Activated CD8-positive, alpha-beta T cell treated with anti-CD3 and anti-CD28 coated beads for 36 hours (primary cell): Measurements from ENCODE around the gene CCDC191. TPM values are rescaled to one million over a fixed set of nuclear protein-coding genes. Genes with fewer than 3 reads are reported as not detected.

Experiments used
- ATAC-seq: fragments of 200-7000 bp; cut with Tn5 transposase; one replicate; pipeline ENCODE4 v1.10.0; 2021; ENCODE audit warnings: mild to moderate bottlenecking, moderate library complexity
- CTCF ChIA-PET: fragments of 350-600 bp; sonication (Branson Sonifier 250); formaldehyde crosslinking; loops from one replicate; lab custom pipeline; 2021; ENCODE audit warnings: antibody characterized with exemption; lab: Charles Lee
- POLR2A ChIA-PET: fragments of 350-600 bp; sonication (Branson Sonifier 250); formaldehyde crosslinking; loops from one replicate; lab custom pipeline; 2021; ENCODE audit warnings: antibody characterized with exemption; lab: Charles Lee
- DNase-seq: peaks from one replicate; pipeline ENCODE4 v3.0.0-alpha.2; 2020
- H3K27ac Mint-ChIP-seq: one replicate; pipeline ENCODE4 v1.8.0; 2021; ENCODE audit warnings: mild to moderate bottlenecking, mixed read lengths
- H3K27me3 Mint-ChIP-seq: one replicate; pipeline ENCODE4 v1.8.0; 2021; ENCODE audit warnings: mixed read lengths
- H3K36me3 Mint-ChIP-seq: one replicate; pipeline ENCODE4 v1.8.0; 2021; ENCODE audit warnings: low read depth, mixed read lengths
- H3K4me1 Mint-ChIP-seq: one replicate; pipeline ENCODE4 v1.8.0; 2021; ENCODE audit warnings: low read depth, mixed read lengths
- H3K4me3 Mint-ChIP-seq: one replicate; pipeline ENCODE4 v1.8.0; 2021; ENCODE audit warnings: mild to moderate bottlenecking, moderate library complexity, mixed read lengths
- H3K9me3 Mint-ChIP-seq: one replicate; pipeline ENCODE4 v1.8.0; 2021; ENCODE audit warnings: mixed read lengths
- CTCF ChIP-seq: fragments of 200-600 bp; IDR thresholded peaks from one replicate; pipeline ENCODE4 v1.8.0; 2022; ENCODE audit warnings: antibody characterized with exemption, mild to moderate bottlenecking
- intact Hi-C: fragments of 100-400 bp; cut with micrococcal nuclease; formaldehyde crosslinking; loops from one replicate; pipeline ENCODE4 v1.10.0; 2022
- total RNA-seq, 2 experiments: library from RNA; stranded (reverse); gene quantifications; one replicate each; pipeline ENCODE4 v1.2.3, GENCODE V29; 2021

CCDC191 gene, protein sequence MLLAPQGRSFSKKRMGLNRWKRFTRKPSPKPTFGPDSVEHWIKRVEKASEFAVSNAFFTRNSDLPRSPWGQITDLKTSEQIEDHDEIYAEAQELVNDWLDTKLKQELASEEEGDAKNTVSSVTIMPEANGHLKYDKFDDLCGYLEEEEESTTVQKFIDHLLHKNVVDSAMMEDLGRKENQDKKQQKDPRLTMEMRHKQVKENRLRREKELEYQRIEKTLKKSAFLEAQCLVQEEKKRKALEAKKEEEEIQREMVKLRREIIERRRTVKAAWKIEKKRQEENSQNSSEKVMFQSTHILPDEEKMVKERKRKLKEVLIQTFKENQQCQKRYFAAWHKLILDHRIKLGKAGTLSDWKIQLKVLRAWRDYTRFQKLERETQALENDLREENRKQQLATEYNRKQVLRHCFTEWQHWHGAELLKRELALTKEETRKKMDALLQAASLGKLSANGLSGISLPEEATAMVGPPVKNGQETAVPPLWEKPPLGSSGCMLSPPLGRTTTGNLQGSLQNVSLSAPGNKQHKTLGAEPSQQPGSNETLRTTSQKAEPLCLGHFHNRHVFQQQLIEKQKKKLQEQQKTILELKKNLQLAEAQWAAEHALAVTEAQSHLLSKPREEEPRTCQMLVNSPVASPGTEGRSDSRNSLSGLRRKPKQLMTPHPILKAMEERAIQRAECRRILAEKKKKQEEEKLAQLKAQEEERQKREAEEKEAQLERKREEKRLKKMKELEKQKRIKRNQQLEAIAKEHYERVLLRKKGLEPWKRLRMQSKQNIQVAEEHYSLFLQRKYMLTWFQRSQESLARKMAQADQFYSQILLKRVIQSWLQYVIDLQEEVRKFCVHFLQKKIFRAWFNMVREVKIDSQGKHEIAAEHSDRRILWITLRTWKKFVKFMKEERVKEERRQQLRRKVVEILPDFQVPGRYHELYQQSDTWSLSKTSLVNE
- 1 to 10 TPM; 1.5 to 1.7 TPM for total RNA-seq

- H3K36me3 Mint-ChIP-seq: peaks cover 28% of the 10 kb centered on the region
- TF ChIP-seq CTCF: no peak
- H3K9me3 Mint-ChIP-seq: no peaks in the 10 kb centered on the region
- ChIA-PET POLR2A (interaction anchor here (1.2 to 1.9 kb wide), 2 partner anchors 16 to 35 kb away, joined by 3 to 6 read pairs; no protein-coding TSS in a partner anchor), CTCF (interaction anchor here (1.3 to 2.3 kb wide), 2 partner anchors 311 to 321 kb away, joined by 4 to 6 read pairs; no protein-coding TSS in a partner anchor)
- DNase-seq (peak; percentile 99), ATAC-seq (peak; percentile 96)
- H3K4me1 Mint-ChIP-seq: peaks cover 31% of the 10 kb centered on the region
- H3K27me3 Mint-ChIP-seq: no peaks in the 10 kb centered on the region
- peak within 1 kb of the TSS; percentile 87 for H3K4me3 Mint-ChIP-seq
- peak within 1 kb of the TSS; percentile 95 for H3K27ac Mint-ChIP-seq
- intact Hi-C loops: loop anchor here (5.0 kb wide), 1 partner anchor 309 kb away; the partner anchor contains the start of genes ATP6V1A and NAA50
Observed at GRCh38 chr3:114056130-114057010, at the start of gene CCDC191, which contains the start of gene QTRT2. CCDC191 (minus strand) TSS chr3:114056526; CDS start chr3:114056466, 60 bp downstream. QTRT2 (plus strand) TSS chr3:114056737; CDS start chr3:114065258, 8,521 bp downstream.

- DNase-seq (no peak), ATAC-seq (no peak)
- Mint-ChIP-seq H3K27ac (no peak overlapping the region), H3K4me3 (no peak overlapping the region), H3K36me3 (no peaks in the 10 kb centered on the region), H3K9me3 (no peaks in the 10 kb centered on the region), H3K4me1 (no peaks in the 10 kb centered on the region), H3K27me3 (peaks cover 3% of the 10 kb centered on the region)
- ChIA-PET POLR2A (no interaction called here), CTCF (interaction anchor here (1.1 kb wide), 1 partner anchor 23 kb away, joined by 3 read pairs; no protein-coding TSS in a partner anchor)
- TF ChIP-seq CTCF: no peak
- intact Hi-C loops: no loop called here
Observed at GRCh38 chr3:114104414-114104813, 48.1 kb upstream of the CCDC191 start.

GRCh38 chr3:114103858-114104257 is 47.5 kb upstream of the CCDC191 start:
- no peak overlapping the region for H3K4me3 Mint-ChIP-seq
- intact Hi-C loops: no loop called here
- no peaks in the 10 kb centered on the region for H3K36me3 Mint-ChIP-seq
- TF ChIP-seq CTCF: no peak
- no peak for DNase-seq
- H3K4me1 Mint-ChIP-seq: no peaks in the 10 kb centered on the region
- POLR2A ChIA-PET: no interaction called here
- no peak for ATAC-seq
- peaks cover 2% of the 10 kb centered on the region for H3K27me3 Mint-ChIP-seq
- no peaks in the 10 kb centered on the region for H3K9me3 Mint-ChIP-seq
- CTCF ChIA-PET: no interaction called here
- no peak overlapping the region for H3K27ac Mint-ChIP-seq

DNA sequence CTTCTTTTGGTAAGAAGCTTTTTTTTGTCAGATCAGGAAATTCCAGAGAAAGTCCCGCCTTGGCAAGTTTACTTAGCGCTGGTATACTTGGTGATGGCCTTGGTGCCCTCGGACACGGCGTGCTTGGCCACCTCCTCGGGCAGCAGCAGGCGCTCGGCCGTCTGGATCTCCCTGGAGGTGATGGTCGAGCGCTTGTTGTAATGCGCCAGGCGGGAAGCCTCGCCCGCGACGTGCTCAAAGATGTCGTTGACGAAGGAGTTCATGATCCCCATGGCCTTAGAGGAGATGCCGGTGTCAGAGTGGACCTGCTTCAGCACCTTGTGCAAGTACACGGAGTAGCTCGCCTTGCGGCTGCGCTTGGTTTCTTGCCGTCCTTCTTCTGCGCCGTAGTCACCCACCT is 46.9 kb upstream of the CCDC191 start:
- Mint-ChIP-seq H3K9me3 (no peaks in the 10 kb centered on the region), H3K27me3 (peaks cover 2% of the 10 kb centered on the region), H3K4me3 (no peak overlapping the region), H3K36me3 (no peaks in the 10 kb centered on the region), H3K4me1 (no peaks in the 10 kb centered on the region), H3K27ac (no peak overlapping the region)
- ATAC-seq (no peak), DNase-seq (no peak)
- no peak for TF ChIP-seq CTCF
- intact Hi-C loops: no loop called here
- ChIA-PET POLR2A (no interaction called here), CTCF (no interaction called here)
